ENCODE measurements around the gene COL4A2.

GRCh38 chr13:110518571-110518970 lies 211.5 kb downstream of the COL4A2 start:
- TF ChIP-seq CTCF (conservative IDR thresholded peaks at IDR 0.05; ENCODE audit: low read length) (no peak), EZH2phosphoT487 (IDR thresholded peaks at IDR 0.05; ENCODE audit: borderline replicate concordance) (no peak)
